SJSA1 (cell line): ENCODE results near the gene CCL3. TPM values are rescaled to one million over a fixed set of nuclear protein-coding genes. Genes with fewer than 3 reads are reported as not detected.
"Not testable (repeated sequence)": the region's sequence is repeated elsewhere in the genome, so short reads cannot be mapped to it uniquely, and the experiment has no call there.

Source experiments
- DNase-seq, 2 experiments: peaks; one replicate each; pipeline ENCODE4 v3.0.0-alpha.2; 2015 to 2020; ENCODE audit warnings: low spot score in 2 of 2, low read depth in 1 of 2
- H3K27ac ChIP-seq: fragments of 250-450 bp; sonication (Bioruptor Pico); 2 replicates; pipeline ENCODE4 v1.5.1; 2020; ENCODE audit warnings: mild to moderate bottlenecking, moderate library complexity
- H3K27me3 ChIP-seq: fragments of 250-450 bp; sonication (Bioruptor Pico); replicated peaks from 2 replicates; pipeline ENCODE4 v1.5.1; 2020; ENCODE audit warnings: mild to moderate bottlenecking, moderate library complexity
- H3K36me3 ChIP-seq: fragments of 250-450 bp; sonication (Bioruptor Pico); 2 replicates; pipeline ENCODE4 v1.5.1; 2020; ENCODE audit warnings: mild to moderate bottlenecking
- H3K4me1 ChIP-seq: fragments of 250-450 bp; sonication (Bioruptor Pico); replicated peaks from 2 replicates; pipeline ENCODE4 v1.6.1; 2021; ENCODE audit warnings: mild to moderate bottlenecking
- H3K4me3 ChIP-seq: fragments of 250-450 bp; sonication (Bioruptor Pico); 2 replicates; pipeline ENCODE4 v1.5.1; 2020; ENCODE audit warnings: mild to moderate bottlenecking
- H3K9me3 ChIP-seq: fragments of 250-450 bp; sonication (Bioruptor Pico); replicated peaks from 2 replicates; pipeline ENCODE4 v1.5.1; 2020; ENCODE audit warnings: mild to moderate bottlenecking
- total RNA-seq: library from RNA; depleted of rRNA; stranded (reverse); fragments of >200 nt; shearing (Covaris generic); gene quantifications from 2 replicates; pipeline ENCODE4 v1.2.3, GENCODE V29; 2014

The CCL3 gene
- total RNA-seq, 1 experiment from 2014 or later = not detected

DNA sequence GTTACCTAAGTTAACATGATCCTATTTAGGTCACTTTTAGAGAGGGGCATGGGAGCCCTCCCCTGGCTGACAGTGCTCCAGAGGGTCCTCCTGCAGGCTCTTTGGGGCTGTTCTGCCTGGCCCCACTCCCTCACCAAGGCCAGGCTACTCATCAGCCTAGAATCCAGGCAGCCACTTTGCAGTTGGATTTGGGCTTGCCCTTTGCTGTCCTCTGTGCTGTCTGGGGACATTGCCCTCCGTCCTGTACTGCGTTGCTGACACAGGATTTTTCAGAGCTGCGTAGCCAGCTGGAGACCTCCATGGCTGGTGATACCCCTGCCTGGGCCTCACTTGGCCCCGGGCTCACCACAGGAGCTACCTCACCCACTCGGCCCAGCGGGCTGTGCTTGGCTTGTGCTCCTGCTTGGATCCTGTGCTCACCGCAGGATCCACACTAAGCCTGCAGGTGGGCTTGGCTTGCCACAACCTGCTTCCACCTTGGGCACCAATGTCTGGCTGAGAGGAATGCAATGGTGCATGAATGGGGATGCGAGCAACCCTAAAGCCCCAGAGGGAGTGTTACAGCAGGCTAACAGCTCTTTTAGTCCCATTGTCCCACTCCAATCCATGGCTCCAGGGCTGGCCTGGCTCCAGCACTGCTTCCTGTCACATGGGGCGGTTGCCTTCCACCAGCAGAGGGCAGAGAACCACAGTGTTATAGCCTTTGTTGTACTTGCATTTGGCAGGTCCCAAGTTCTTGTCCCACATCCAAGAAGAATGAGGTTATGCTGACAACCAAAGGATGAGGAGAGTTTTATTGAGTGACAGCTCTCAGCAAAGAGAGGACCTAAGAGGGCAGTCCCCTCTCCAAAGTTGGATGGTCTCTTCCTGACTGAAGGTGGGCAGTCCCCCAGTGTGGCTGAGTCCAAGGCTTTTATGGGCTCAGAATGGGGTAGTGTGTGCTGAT is 35.2 kb upstream of the CCL3 start:
- peaks cover 6% of the 10 kb centered on the region; the same call in 1 of the 2 replicates for H3K27me3 ChIP-seq
- no peak overlapping the region for H3K4me3 ChIP-seq
- no peaks in the 10 kb centered on the region for H3K4me1 ChIP-seq
- H3K27ac ChIP-seq = no peak overlapping the region
- DNase-seq = no peak
- H3K36me3 ChIP-seq = no peaks in the 10 kb centered on the region
- no peaks in the 10 kb centered on the region for H3K9me3 ChIP-seq

DNA sequence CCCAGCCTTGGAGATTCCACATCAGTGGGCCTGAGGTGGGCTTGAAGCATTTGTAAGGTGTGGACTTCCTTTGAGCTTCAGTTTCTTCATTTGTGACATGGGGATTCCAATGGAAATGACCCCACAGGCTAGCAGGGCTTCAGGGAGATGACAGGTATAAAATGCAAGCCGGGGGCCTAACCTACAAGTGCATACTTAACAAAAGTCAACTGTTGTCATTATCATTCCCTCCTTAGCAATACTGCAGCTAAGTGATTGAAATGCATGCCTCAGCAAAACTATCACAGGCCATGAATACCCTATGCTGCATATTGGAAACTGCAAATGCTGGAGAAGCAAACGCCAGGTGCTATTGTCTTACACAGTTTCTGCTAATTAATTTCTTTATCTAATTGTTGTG is 33.5 kb upstream of the CCL3 start:
- Histone ChIP-seq H3K4me1 (no peaks in the 10 kb centered on the region), H3K36me3 (no peaks in the 10 kb centered on the region), H3K9me3 (no peaks in the 10 kb centered on the region), H3K27ac (no peak overlapping the region), H3K27me3 (0 out of 2 replicates have a peak, but pooled peaks cover 2% of the 10 kb centered on the region), H3K4me3 (no peak overlapping the region)
- no peak for DNase-seq

DNA sequence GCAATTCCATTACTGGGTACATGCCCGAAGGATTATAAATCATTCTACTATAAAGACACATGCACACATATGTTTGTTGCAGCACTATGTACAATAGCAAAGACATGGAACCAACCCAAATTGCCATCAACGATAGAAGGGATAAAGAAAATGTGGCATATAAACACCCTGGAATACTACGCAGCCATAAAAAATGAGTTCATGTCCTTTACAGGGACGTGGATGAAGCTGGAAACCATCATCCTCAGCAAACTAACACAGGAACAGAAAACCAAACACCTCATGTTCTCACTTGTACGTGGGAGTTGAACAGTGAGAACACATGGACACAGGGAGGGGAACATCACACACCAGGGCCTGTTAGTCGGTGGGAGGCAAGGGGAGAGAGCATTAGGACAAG is 31.2 kb upstream of the CCL3 start:
- not testable (repeated sequence) for H3K4me1 ChIP-seq, H3K4me3 ChIP-seq, H3K9me3 ChIP-seq, DNase-seq, H3K27ac ChIP-seq, H3K36me3 ChIP-seq, H3K27me3 ChIP-seq

DNA sequence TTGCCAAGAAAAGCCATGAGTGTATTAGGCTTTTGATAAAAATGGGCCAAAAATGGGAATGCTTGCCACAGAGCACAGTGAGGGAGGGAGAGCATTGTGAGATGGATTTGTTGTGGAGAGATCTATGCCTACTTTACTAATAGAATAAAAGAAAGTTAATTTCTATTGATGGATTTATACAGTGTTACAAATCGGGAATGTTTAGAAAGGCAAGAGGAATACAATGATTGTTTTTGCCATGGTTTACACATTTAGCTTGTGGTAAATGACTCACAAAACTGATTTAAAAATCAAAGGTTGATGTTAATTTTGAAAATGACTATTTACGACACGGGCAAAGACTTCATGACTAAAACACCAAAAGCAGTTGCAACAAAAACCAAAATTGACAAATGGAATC is 30.3 kb upstream of the CCL3 start:
- Histone ChIP-seq H3K4me3 (no peak overlapping the region), H3K36me3 (no peaks in the 10 kb centered on the region), H3K27me3 (0 out of 2 replicates have a peak, but pooled peaks cover 2% of the 10 kb centered on the region), H3K4me1 (no peaks in the 10 kb centered on the region), H3K9me3 (no peaks in the 10 kb centered on the region), H3K27ac (no peak overlapping the region)
- DNase-seq = no peak

DNA sequence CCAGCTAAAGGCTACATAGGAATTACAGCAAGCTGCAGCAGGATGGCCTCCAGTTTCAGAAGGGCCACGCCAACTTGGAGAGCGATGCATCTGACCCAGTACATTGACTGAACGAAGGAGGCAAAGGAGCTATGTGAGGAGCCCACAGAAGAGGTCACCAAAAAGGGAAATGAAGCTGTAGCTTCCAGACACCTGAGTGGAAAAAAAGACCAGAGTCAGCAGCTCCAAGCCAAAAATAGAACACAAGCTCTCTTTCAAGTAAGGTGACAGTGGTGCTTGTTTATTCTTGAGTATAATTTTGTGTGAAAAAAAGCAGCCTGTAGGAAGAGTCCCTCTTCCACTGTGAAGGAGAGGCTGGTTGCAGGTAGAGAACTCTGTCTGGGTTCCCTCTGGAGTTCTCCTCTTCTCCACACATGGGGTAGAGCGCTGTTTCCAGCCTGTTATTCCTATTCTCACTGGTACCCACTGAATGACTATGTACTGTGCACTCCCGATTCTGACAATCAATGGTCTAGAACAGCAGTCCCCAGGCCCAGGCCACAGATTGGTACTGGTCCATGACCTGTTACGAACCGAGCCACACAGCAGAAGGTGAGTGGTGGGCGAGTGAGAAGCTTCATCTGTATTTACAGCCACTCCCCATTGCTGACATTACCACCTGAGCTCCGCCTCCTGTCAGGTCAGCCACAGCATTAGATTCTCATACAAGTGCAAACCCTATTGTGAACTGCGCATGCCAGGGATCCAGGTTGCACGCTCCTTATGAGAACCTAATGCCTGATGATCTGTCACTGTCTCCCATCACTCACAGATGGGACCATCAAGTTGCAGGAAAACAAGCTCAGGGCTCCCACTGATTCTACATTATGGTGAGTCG is 28.8 kb upstream of the CCL3 start:
- H3K4me3 ChIP-seq = no peak overlapping the region
- no peak overlapping the region for H3K27ac ChIP-seq
- 0 out of 2 replicates have a peak, but pooled peaks cover 2% of the 10 kb centered on the region for H3K27me3 ChIP-seq
- DNase-seq = no peak
- no peaks in the 10 kb centered on the region for H3K36me3 ChIP-seq
- no peaks in the 10 kb centered on the region for H3K4me1 ChIP-seq
- H3K9me3 ChIP-seq = no peaks in the 10 kb centered on the region

DNA sequence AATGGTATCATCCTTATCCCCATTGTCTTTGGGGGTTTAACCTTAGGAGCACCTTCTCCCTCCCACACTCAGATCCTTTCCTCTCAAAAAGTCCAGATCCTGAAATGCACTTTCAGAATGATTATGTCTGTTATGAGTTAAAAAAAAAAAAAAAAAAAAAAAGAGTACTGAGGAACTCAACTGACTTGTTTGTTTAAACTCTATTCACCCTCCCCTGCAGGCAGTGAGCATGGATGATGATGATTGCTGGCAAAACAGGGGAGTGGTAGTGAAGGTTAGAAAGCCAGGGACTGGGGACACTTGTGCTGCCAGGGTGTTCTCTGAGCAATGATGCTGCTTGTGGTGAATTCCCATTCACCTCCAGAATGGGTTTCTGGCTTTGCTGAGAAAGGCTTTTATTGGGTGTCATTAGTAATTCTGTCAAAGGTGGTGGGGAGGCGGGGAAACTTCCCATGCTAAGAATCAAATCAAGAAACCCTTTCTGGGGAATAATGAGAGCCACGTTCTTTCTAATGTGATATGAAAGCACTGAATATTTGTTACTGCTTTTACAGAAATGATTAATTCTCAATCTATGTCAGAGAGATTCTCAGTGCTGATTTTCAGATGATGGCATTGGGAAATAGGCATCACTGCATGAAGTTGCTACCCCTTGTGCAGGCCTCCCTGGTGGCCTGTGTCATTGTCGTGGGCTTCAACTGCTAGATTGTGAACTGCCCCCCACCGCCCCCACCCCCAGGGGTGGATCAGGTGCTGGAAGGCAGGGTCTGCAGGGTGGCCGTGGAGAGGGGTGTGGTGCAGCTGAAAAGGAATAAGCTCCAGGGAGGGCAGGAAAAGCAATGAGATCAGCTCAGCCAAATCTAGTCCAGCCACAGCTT is 27.8 kb upstream of the CCL3 start:
- no peaks in the 10 kb centered on the region for H3K36me3 ChIP-seq
- H3K4me3 ChIP-seq = no peak overlapping the region
- H3K4me1 ChIP-seq = no peaks in the 10 kb centered on the region
- DNase-seq = no peak
- H3K27me3 ChIP-seq = 0 out of 2 replicates have a peak, but pooled peaks cover 2% of the 10 kb centered on the region
- H3K9me3 ChIP-seq = no peaks in the 10 kb centered on the region
- no peak overlapping the region for H3K27ac ChIP-seq

DNA sequence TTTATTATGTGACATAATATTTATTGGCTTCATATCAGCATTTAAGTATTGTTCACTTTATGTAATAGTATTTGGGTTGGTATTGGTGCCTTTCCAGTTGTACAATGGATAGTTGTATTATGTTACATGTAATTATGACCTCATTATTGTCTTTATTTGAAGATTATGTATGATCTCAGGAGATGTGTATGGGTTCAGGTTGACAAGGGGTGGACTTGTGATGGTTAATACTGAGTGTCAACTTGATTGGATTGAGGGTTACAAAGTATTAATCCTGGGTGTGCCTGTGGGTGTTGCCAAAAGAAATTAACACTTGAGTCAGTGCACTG is 25.7 kb upstream of the CCL3 start:
- not testable (repeated sequence) for H3K9me3 ChIP-seq, DNase-seq, H3K4me3 ChIP-seq, H3K36me3 ChIP-seq, H3K4me1 ChIP-seq, H3K27ac ChIP-seq
- peaks cover 12% of the 10 kb centered on the region; the same call in 1 of the 2 replicates for H3K27me3 ChIP-seq

DNA sequence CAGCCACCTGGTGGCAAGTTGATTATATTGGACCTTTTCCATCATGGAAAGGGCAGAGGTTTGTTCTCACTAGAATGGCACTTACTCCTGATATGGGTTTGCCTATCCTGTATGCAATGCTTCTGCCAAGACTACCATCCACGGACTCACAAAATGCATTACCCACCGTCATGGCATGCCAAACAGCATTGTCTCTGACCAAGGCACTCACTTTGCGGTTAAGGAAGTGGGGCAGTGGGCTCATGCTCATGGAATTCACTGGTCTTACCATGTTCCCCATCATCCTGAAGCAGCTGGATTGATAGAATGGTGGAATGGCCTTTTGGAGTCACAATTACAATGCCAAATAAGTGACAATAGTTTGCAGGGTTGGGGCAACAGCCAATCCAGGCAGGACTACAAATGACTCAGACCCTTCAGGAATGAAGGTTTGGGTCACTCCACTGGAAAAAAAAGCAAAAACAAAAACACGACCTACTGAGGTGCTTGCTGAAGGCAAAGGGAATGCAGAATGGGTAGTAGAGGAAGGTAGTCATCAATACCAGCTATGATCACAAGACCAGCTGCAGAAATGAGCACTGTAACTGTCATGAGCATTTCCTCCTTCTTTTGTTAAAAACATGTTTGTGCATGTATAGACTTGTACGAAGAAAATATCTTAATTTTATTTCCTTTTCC is 25.2 kb upstream of the CCL3 start:
- not testable (repeated sequence) for H3K4me3 ChIP-seq, H3K36me3 ChIP-seq, H3K9me3 ChIP-seq, H3K27ac ChIP-seq, DNase-seq, H3K4me1 ChIP-seq
- H3K27me3 ChIP-seq = peaks cover 11% of the 10 kb centered on the region; the same call in 1 of the 2 replicates

DNA sequence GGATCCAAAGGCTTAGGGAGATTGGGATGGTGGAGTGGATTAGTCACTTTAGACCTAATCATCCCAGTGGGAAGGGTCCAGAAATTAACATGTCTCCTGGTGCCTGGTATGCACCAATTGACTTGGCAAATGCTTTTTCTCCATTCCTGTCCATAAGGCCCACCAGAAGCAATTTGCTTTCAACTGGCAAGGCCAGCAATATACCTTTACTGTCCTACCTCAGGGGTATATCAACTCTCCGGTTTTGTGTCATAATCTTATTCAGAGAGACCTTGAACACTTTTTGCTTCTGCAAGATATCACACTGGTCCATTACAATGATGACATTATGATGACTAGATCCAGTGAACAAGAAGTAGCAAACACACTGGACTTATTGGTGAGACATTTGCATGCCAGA is 23.2 kb upstream of the CCL3 start:
- H3K27me3 ChIP-seq = peaks cover 15% of the 10 kb centered on the region; the same call in 1 of the 2 replicates
- not testable (repeated sequence) for H3K36me3 ChIP-seq, H3K4me1 ChIP-seq, H3K4me3 ChIP-seq, H3K9me3 ChIP-seq, H3K27ac ChIP-seq, DNase-seq

DNA sequence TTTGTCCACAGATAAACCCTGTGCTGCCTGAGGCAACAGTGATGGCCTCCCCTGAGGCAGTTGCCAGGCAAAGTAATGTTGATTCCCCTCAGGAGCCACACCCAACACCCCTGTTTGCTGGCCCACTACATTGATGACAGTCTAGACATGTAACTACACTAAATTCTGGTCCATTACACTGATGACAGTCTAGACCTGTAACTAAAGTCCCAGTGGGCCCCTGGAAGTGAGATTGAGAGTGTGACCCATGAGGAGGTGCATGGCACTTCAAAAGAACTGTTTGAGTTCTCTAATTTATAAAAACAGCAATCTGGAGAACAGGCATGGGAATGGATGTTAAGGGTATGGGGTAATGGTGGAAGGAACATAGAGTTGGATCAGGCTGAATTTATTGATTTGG is 22.6 kb upstream of the CCL3 start:
- H3K9me3 ChIP-seq = 0 out of 2 replicates have a peak, but pooled peaks cover 5% of the 10 kb centered on the region
- DNase-seq = no peak
- no peak overlapping the region for H3K27ac ChIP-seq
- H3K27me3 ChIP-seq = peaks cover 15% of the 10 kb centered on the region; the same call in 1 of the 2 replicates
- no peaks in the 10 kb centered on the region for H3K4me1 ChIP-seq
- no peaks in the 10 kb centered on the region for H3K36me3 ChIP-seq
- H3K4me3 ChIP-seq = no peak overlapping the region

DNA sequence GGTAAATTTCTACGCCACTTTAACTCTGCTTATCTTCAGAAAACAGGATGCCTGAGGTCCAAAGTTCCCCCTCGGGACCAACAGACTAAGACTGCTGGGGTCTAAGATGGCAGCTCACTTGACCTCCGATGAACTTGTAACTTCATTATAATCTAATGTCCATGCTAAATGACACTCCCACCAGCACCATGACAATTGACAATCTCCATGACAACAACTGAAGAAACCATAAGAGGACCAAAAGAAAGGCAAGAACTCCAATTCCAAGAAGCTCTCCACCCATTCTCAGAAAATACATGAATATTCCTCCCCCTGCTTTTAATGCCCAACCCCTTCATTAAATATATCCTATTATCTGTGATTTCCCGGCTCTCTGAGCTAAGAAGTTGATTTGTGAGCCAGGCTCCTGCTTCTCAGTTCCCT is 21.1 kb upstream of the CCL3 start:
- Histone ChIP-seq H3K4me1 (no peaks in the 10 kb centered on the region), H3K27ac (no peak overlapping the region), H3K4me3 (no peak overlapping the region), H3K27me3 (peaks cover 15% of the 10 kb centered on the region; the same call in 1 of the 2 replicates), H3K9me3 (0 out of 2 replicates have a peak, but pooled peaks cover 5% of the 10 kb centered on the region), H3K36me3 (no peaks in the 10 kb centered on the region)
- no peak for DNase-seq

DNA sequence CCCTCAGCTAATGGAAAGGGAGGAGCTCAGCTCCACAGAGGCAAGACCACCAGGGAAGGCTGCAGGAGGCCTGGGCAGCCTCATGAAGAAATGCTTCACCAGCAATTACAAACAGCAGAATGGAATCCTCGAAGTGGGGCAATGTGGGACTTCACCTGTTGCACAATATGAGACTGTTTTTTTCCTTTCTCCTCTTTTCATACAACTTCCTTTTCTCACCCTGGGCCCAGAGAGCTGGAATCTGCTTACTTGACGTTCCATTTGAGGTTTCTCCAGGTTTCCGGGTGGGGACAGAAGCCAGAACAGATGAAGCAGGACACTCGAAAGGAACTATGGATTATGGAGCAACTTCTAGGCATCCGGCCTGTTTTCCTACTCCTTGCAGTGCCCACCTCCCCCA is 18.3 kb upstream of the CCL3 start:
- not testable (repeated sequence) for H3K36me3 ChIP-seq, H3K9me3 ChIP-seq, DNase-seq, H3K27ac ChIP-seq, H3K4me1 ChIP-seq, H3K4me3 ChIP-seq
- peaks cover 15% of the 10 kb centered on the region; the same call in 1 of the 2 replicates for H3K27me3 ChIP-seq

DNA sequence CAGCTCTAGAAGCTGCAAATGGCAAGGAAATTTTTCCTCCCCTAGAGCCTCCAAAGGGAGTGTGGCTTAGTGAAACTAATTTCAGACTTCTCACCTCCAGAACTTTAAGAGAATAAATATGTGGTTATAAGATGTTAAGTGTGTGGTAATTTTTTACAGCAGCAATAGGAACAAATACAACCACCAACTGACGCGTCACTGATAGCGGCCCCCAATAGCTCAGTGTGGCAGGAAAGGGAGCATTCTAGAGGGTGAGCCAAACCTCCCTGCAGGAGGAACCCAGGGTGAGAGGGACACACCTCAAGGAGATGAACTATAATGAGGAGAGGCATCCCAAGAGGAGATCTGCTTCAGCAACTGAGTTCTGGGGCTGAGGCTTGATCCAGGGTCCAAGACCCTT is 17.7 kb upstream of the CCL3 start:
- Histone ChIP-seq H3K4me3 (no peak overlapping the region), H3K9me3 (0 out of 2 replicates have a peak, but pooled peaks cover 5% of the 10 kb centered on the region), H3K4me1 (no peaks in the 10 kb centered on the region), H3K27me3 (peaks cover 15% of the 10 kb centered on the region; the same call in 1 of the 2 replicates), H3K36me3 (no peaks in the 10 kb centered on the region), H3K27ac (no peak overlapping the region)
- DNase-seq = no peak
